NCI-H526 (cell line): ENCODE results near the gene WWC2.
A peak's percentile ranks its signal among the peaks of the same experiment; 100 is the strongest.

ENCODE experiments used
- DNase-seq, 2 experiments: peaks; one replicate each; lab custom pipeline; 2025; lab: John Stamatoyannopoulos, UW

WWC2 gene

DNA sequence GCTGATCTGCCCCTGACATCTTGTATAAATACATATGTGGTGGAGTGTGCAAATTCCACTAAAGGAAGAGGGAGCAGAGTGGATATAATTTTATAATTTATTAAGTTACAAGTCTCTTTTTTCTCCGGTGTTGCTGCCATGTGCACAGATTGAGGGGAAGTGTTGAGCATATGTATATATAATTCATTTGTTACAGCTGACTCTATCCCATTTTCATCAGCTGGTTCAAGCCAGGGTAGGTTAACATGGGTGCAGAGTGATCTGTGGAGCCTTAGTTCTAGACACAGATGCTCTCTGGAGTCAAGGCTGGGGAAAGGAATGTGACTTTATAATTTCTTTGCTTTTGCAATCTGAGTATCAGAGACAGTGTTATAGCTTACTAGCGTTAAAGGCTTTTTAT lies 103.5 kb downstream of the WWC2 start:
- no peak for DNase-seq

- DNase-seq: no peak
These were observed 105.7 kb downstream of the WWC2 start for GRCh38 chr4:183204793-183205192.

GRCh38 chr4:183205193-183205592 lies 106.1 kb downstream of the WWC2 start:
- no peak for DNase-seq

- DNase-seq: no peak
These were observed 106.7 kb downstream of the WWC2 start for GRCh38 chr4:183205709-183206108.

DNA sequence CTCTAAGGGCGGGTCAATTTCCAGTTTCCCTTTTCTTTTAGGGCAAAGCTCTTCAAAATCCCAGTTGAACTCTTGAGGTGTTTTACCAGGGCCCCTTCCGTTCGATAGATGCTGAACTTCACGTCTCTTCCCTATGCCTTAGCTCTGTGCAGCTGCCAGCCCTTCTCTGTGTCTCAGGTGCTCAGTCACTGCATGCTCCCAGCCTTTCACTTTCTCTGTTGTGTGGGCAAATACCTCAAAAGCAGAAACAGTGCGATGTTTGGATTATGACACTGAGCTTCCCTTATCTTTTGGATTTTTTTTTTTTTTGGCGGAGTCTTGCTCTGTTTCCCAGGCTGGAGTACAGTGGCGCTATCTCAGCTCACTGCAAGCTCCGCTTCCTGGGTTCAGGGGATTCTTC lies 112.5 kb downstream of the WWC2 start:
- no peak for DNase-seq

DNA sequence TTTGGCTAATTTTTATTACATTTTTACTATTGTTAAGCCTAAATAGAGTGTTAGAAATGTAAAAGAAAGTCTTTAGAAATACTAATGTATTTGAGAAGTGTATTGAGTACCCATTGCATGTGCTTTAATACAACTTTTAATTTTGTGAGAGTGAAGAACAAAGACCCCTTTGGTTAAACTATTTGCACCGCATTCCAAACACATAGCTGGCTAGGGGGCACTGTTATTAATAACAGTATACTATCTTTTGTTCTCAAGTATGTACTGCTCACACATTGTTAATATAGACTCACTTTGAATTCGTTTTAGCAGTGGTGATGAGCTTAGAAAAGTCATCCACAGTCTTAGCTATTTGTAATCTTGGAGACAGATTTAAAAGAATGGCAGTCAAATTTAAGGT lies 114.9 kb downstream of the WWC2 start:
- DNase-seq: no peak

GRCh38 chr4:183214912-183215488 lies 115.9 kb downstream of the WWC2 start:
- DNase-seq: no peak

DNA sequence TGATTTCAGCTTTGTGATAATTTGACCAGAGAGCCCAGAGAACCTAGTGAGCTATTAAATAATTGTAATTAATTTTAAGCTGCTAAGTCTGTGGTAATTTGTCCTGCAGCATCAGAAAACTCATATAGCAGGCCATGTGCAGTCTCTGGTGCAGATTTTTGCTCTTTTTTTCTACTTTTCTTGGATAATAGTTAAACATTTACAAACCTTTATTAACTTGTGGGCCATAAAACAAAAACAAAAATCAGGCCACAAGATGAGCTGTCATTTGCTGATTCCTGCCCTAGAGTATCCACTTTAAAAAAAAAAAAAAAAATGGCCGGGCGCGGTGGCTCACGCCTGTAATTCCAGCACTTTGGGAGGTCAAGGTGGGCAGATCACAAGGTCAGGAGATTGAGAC lies 121.2 kb downstream of the WWC2 start:
- DNase-seq: no peak

DNA sequence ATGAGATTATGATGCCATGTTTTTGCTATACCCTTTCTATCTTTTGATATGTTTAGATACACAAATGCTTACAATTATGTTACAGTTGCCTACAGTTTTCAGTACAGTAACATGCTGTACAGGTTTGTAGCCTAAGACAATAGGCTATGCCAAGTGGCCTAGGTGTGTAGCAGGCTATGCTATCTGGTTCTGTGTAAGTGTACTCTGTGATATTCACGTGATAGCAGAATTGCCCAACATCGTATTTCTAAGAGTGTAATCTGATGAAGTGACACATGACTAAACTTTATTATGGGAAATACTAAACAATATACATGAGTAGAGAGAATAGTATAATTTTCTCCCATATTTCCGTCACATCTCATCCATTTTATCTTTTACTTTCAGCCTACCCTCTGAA lies 124.0 kb downstream of the WWC2 start:
- DNase-seq: no peak

DNA sequence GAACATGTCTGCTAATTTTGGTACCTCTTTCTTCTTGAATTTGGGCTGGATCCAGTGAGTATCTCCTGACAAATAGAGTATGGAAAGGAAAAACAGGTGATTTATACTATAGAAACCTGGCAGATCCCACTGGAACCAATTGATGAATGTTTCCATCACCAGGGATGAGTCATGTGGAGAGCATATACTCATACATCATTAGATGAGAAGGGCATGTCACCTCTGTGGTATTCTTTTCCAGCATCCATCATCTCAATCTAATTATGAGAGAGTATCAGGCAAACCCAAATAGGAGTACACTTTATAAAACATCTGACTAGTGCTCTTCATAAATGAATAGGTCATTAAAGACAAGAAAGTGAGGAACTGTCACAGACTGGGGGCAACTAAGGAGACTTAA lies 130.3 kb downstream of the WWC2 start:
- DNase-seq: no peak

DNA sequence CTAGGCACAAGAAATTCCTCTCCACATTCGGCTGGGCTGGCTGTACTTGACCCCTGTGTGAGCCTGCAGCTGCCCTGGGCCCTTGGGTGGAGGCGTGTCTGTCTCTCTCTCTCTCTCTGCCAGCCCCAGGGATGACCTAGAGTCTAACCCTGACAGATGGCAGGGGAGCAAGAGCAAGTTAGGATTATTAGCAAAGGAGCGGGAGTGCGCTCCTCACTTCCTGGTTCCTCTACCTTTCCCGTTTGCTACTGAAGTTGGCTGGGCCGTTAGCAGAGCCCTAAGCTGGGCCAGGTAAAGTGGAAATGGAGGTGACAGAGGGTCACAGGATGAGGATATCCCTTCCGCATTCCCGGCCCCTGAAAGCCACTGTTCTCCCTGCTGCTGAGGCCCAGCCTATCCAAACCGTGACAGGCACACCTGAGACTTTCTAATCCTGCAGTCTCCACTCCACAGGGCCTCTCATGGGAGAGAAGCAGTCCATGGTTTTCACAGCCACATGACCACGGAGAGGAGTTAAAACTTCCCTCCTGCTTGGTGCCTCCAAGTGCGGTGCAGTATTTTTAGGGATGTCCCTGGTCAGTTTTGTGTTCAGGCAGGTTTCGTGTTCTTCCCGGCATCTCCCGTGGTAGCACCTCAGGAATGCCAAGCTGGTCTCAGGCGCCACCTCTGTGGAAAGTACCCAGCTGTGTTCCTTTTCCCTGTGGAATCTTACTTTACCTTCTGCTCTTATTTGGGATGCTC lies 141.7 kb downstream of the WWC2 start:
- DNase-seq: peak in 1 of 2 experiments; percentile 24

GRCh38 chr4:183241322-183241640 lies 142.2 kb downstream of the WWC2 start:
- peak in 1 of 2 experiments; percentile 31 for DNase-seq

DNA sequence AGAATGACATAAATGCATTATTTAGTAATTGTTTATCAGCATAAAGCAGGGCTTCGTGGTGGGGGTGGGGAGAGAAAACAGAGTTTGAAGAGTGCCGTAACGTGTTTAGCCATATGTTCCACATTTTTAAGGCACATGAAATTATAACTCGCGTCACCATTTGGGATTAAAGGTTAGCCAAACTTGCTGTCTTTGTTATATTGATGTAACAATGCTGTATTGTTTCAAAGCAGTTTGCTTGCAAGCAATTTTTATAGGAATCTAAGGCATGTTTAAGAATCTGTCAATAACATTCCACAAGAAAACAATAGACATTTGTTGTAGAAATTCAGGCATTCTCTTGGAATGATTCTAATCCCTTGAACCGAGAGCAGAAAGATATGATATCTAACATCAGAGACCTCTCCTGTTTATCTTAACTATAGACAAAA lies 142.7 kb downstream of the WWC2 start:
- DNase-seq: peak in 1 of 2 experiments; percentile 63

DNA sequence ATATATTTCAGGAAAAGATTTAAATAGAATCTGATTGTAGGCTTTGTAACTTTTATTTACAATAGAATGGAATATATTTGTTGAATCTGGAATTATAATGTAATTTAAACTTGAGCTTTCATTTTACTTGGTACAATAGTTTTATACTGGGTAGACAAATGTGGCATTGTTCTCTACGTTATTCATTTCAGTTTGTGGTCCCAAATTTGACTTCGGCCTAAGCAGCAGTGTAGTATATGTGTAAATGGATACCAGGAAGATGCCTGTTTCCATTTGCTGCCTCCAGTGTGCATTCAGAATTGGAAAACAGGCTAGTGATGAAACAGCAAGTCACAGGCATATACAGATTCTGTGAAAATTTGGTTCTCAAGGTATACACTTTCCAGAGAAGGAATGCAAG lies 143.2 kb downstream of the WWC2 start:
- peak; percentile 80 to 83 for DNase-seq

GRCh38 chr4:183244019-183244418 lies 145.0 kb downstream of the WWC2 start:
- DNase-seq: no peak

DNA sequence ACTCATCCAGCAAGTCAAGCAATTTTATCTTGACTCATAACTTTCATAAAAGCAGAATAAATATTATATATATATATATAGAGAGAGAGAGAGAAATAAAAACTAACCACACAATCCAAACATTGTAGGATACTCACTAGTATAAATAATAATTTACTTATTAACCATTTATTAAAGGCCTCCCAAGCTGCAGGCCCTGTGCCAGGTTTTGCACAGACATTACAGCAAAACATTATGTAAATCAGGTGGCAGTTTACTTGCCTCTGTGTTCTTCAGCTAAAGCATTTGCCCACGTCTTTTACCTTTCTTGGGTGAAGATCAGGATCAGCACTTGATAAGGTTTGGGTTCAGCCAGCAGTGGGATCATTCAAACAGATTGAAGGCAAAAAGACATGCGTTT lies 145.4 kb downstream of the WWC2 start:
- DNase-seq: peak; percentile 22 to 40

DNA sequence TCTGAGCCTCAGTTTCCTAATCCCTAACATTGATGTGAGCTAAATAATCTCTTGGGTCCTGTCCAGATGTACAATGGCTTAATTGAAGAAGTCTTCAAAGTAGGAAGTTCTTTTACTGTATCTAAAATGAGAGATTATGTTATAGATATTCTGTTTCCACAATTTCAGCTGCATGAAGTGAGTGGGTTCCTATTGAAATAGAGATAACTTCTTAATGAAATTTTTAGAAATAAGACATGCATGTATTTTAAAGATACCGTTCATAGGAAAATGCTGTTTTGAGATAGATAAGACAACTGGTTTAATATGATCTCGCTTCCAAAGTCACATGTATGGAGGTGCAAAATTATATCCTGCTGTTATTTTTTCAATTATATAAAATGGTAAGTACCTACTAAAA lies 149.1 kb downstream of the WWC2 start:
- no peak for DNase-seq

DNA sequence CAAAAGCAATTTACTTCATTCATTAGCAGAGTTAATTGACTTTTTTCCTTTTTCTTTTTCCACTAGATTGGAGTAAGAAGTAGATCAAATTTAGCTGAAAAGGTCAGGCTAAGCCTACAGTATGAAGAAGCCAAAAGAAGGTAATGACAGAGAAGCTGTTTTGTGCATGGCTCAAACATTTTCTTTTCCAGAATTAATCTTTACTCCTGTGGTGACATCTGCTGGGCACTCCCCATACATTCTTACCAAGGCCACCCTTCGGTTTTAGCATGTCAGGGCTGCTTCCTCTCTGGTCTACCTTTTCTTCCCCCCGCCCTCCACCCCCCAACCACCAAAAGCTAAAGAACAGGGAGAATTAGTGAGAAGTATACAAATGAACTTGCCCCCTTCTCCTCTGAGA lies 150.8 kb downstream of the WWC2 start:
- DNase-seq: peak in 1 of 2 experiments; percentile 61

DNA sequence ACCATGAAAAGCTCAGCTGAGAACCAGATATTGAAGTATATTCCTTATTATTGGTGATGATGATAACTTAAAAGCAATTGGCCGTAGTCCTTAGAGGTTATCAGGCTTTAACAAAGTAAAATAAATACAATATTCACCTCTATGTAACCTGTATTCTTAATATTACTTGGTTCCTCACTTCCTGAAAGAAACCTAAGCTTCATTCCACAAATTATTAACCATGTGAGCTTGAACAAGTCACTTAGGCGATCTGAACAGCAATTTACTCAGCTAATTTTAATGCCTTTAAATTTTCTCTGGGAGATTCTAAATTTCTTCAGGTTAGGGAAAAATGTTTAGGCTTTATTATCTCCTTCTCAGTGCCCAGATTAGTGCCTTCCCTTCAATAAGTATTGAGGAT lies 151.8 kb downstream of the WWC2 start:
- DNase-seq: no peak

DNA sequence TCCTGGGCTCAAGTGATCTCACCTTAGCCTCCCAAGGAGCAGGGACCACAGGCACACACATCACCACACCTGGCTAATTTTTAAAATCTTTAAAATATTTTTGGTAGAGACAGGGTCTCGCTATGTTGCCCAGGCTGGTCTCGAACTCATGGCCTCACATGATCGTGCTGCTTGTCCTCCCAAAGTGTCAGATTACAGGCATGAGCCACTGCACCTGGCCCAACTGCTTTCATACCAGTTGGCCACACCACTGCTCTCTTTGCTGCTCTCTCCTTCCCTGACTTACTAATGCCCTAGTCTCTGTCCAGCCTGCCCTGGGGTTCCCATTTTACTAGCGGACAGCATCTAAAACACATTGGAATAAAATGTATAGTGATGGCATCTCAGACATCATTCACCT lies 153.9 kb downstream of the WWC2 start:
- no peak for DNase-seq

DNA sequence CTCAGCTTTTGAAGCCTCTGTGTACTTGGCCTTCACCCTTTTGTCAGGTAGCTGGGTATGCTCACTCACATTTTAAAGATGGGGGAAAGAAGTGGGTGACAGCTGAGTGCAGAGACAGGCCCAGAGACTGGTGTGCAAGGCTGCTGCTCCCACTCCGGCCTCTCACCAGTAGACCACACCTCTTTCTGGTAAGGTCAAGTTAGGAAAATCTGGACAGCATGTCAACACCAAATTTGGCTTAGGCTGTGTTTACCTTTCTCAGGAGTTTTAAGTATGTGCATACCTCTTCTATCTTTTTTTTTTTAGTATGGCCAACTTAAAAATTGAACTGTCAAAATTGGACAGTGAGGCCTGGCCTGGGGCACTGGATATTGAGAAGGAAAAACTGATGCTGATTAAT lies 154.4 kb downstream of the WWC2 start:
- DNase-seq: no peak

- no peak for DNase-seq
These were observed 155.1 kb downstream of the WWC2 start for GRCh38 chr4:183254162-183254561.

DNA sequence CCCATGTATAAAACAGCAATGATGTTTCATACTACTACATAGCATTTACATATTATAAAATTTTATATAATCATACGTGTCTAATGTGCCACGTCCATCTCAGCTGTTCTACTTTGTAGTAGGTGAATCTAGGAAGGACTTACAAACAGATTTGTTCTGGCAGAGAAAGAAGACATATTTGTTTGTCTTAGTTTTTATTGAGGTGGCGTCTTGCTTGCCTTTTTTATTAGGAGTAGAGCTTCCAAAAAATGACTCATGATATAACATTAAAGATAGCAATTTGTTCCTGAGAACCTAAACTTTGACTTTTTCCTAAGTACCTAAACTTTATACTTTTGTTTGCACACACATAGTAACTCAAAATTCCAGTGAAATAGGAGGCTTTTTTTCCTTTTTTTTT lies 156.4 kb downstream of the WWC2 start:
- no peak for DNase-seq

- no peak for DNase-seq
These were observed 157.3 kb downstream of the WWC2 start for GRCh38 chr4:183256343-183256742.
